ENCODE data around the gene CUL9. TPM values are rescaled to one million over a fixed set of nuclear protein-coding genes. Genes with fewer than 3 reads are reported as not detected.

The CUL9 gene
- total and polyA plus RNA-seq, 5 donors: 14.6 to 18.7 (median 15.9) TPM

GRCh38 chr6:43248101-43248500 is 66.1 kb downstream of the CUL9 start:
- Histone ChIP-seq H3K27ac (ENCODE audit: low read length) (no peak overlapping the region), H3K4me3 (ENCODE audit: low read length) (no peak overlapping the region), H3K27me3 (ENCODE audit: control insufficient read depth, insufficient read depth) (no peaks in the 10 kb centered on the region), H3K9me3 (ENCODE audit: control insufficient read depth, low read length) (no peaks in the 10 kb centered on the region), H3K4me1 (ENCODE audit: control insufficient read depth, insufficient read depth, low read length) (no peaks in the 10 kb centered on the region)
- 74% methylated on average over 3 of the region's 3 CpGs for WGBS
- DNase-seq (no peak), ATAC-seq (no peak)
- intact Hi-C loops (cut with DNase I): no loop called here

GRCh38 chr6:43248791-43249190 is 66.8 kb downstream of the CUL9 start:
- intact Hi-C loops (cut with DNase I): no loop called here
- DNase-seq: no peak

GRCh38 chr6:43250992-43251373 is 69.0 kb downstream of the CUL9 start:
- H3K27me3 ChIP-seq (ENCODE audit: control insufficient read depth, insufficient read depth): no peaks in the 10 kb centered on the region
- intact Hi-C loops (cut with DNase I): no loop called here
- WGBS: 27% methylated on average over 8 of the region's 8 CpGs

More at GRCh38 chr6:43248791-43249190, 66.8 kb downstream of the CUL9 start:
- H3K9me3 ChIP-seq (ENCODE audit: control insufficient read depth, low read length): no peaks in the 10 kb centered on the region
- no peak for ATAC-seq
- H3K4me1 ChIP-seq (ENCODE audit: control insufficient read depth, insufficient read depth, low read length): no peaks in the 10 kb centered on the region
- no peak overlapping the region for H3K4me3 ChIP-seq (ENCODE audit: low read length)
- H3K27me3 ChIP-seq (ENCODE audit: control insufficient read depth, insufficient read depth): no peaks in the 10 kb centered on the region
- no peak overlapping the region for H3K27ac ChIP-seq (ENCODE audit: low read length)

GRCh38 chr6:43253401-43253800 is 71.4 kb downstream of the CUL9 start:
- ATAC-seq (no peak), DNase-seq (no peak)
- H3K27me3 ChIP-seq (ENCODE audit: control insufficient read depth, insufficient read depth): no peaks in the 10 kb centered on the region
- no peaks in the 10 kb centered on the region for H3K9me3 ChIP-seq (ENCODE audit: control insufficient read depth, low read length)
- 93% methylated on average over 11 of the region's 11 CpGs for WGBS
- H3K27ac ChIP-seq (ENCODE audit: low read length): no peak overlapping the region
- no peaks in the 10 kb centered on the region for H3K4me1 ChIP-seq (ENCODE audit: control insufficient read depth, insufficient read depth, low read length)
- intact Hi-C loops (cut with DNase I): no loop called here
- H3K4me3 ChIP-seq (ENCODE audit: low read length): no peak overlapping the region

More at GRCh38 chr6:43250992-43251373, 69.0 kb downstream of the CUL9 start:
- Histone ChIP-seq H3K27ac (ENCODE audit: low read length) (no peak overlapping the region), H3K9me3 (ENCODE audit: control insufficient read depth, low read length) (no peaks in the 10 kb centered on the region), H3K4me1 (ENCODE audit: control insufficient read depth, insufficient read depth, low read length) (no peaks in the 10 kb centered on the region), H3K4me3 (ENCODE audit: low read length) (no peak overlapping the region)
- no peak for ATAC-seq
- DNase-seq: no peak

- intact Hi-C loops (cut with DNase I): no loop called here
- Histone ChIP-seq H3K27me3 (ENCODE audit: control insufficient read depth, insufficient read depth) (no peaks in the 10 kb centered on the region), H3K9me3 (ENCODE audit: control insufficient read depth, low read length) (no peaks in the 10 kb centered on the region), H3K27ac (ENCODE audit: low read length) (no peak overlapping the region), H3K4me1 (ENCODE audit: control insufficient read depth, insufficient read depth, low read length) (no peaks in the 10 kb centered on the region), H3K4me3 (ENCODE audit: low read length) (no peak overlapping the region)
- WGBS: 84% methylated on average over 15 of the region's 15 CpGs
- ATAC-seq (peak in 1 of 2 donors; percentile 9), DNase-seq (no peak)
Measured at GRCh38 chr6:43254138-43254817, 72.3 kb downstream of the CUL9 start.

- no peak for ATAC-seq
- intact Hi-C loops (cut with DNase I): no loop called here
- H3K27me3 ChIP-seq (ENCODE audit: control insufficient read depth, insufficient read depth): no peaks in the 10 kb centered on the region
- no peak overlapping the region for H3K27ac ChIP-seq (ENCODE audit: low read length)
- no peaks in the 10 kb centered on the region for H3K9me3 ChIP-seq (ENCODE audit: control insufficient read depth, low read length)
- no peak overlapping the region for H3K4me3 ChIP-seq (ENCODE audit: low read length)
- DNase-seq: no peak
- H3K4me1 ChIP-seq (ENCODE audit: control insufficient read depth, insufficient read depth, low read length): no peaks in the 10 kb centered on the region
- WGBS: 79% methylated on average over 11 of the region's 11 CpGs
Measured at GRCh38 chr6:43254846-43255245, 72.8 kb downstream of the CUL9 start.

- Histone ChIP-seq H3K27me3 (ENCODE audit: control insufficient read depth, insufficient read depth) (no peaks in the 10 kb centered on the region), H3K4me3 (ENCODE audit: low read length) (no peak overlapping the region), H3K27ac (ENCODE audit: low read length) (no peak overlapping the region), H3K4me1 (ENCODE audit: control insufficient read depth, insufficient read depth, low read length) (no peaks in the 10 kb centered on the region), H3K9me3 (ENCODE audit: control insufficient read depth, low read length) (no peaks in the 10 kb centered on the region)
- DNase-seq (no peak), ATAC-seq (no peak)
- WGBS: 81% methylated on average over 11 of the region's 11 CpGs
- intact Hi-C loops (cut with DNase I): no loop called here
Measured at GRCh38 chr6:43255408-43256054, 73.5 kb downstream of the CUL9 start.

GRCh38 chr6:43256670-43257366 is 74.8 kb downstream of the CUL9 start:
- ATAC-seq (no peak), DNase-seq (no peak)
- intact Hi-C loops (cut with DNase I): no loop called here
- no peak overlapping the region for H3K4me3 ChIP-seq (ENCODE audit: low read length)
- H3K9me3 ChIP-seq (ENCODE audit: control insufficient read depth, low read length): no peaks in the 10 kb centered on the region
- no peaks in the 10 kb centered on the region for H3K4me1 ChIP-seq (ENCODE audit: control insufficient read depth, insufficient read depth, low read length)
- H3K27me3 ChIP-seq (ENCODE audit: control insufficient read depth, insufficient read depth): no peaks in the 10 kb centered on the region
- H3K27ac ChIP-seq (ENCODE audit: low read length): no peak overlapping the region
- 78% methylated on average over 9 of the region's 9 CpGs for whole genome bisulfite sequencing

- Histone ChIP-seq H3K4me1 (ENCODE audit: control insufficient read depth, insufficient read depth, low read length) (no peaks in the 10 kb centered on the region), H3K4me3 (ENCODE audit: low read length) (no peak overlapping the region), H3K9me3 (ENCODE audit: control insufficient read depth, low read length) (no peaks in the 10 kb centered on the region), H3K27ac (ENCODE audit: low read length) (no peak overlapping the region), H3K27me3 (ENCODE audit: control insufficient read depth, insufficient read depth) (no peaks in the 10 kb centered on the region)
- WGBS: 83% methylated on average over 12 of the region's 12 CpGs
- intact Hi-C loops (cut with DNase I): no loop called here
- DNase-seq: peak in 1 of 3 donors; percentile 8
- no peak for ATAC-seq
Measured at GRCh38 chr6:43257367-43258145, 75.6 kb downstream of the CUL9 start.

GRCh38 chr6:43258180-43258579 is 76.2 kb downstream of the CUL9 start:
- no peaks in the 10 kb centered on the region for H3K9me3 ChIP-seq (ENCODE audit: control insufficient read depth, low read length)
- H3K27me3 ChIP-seq (ENCODE audit: control insufficient read depth, insufficient read depth): no peaks in the 10 kb centered on the region
- H3K4me1 ChIP-seq (ENCODE audit: control insufficient read depth, insufficient read depth, low read length): no peaks in the 10 kb centered on the region
- intact Hi-C loops (cut with DNase I): no loop called here
- WGBS: 68% methylated on average over 4 of the region's 4 CpGs
- H3K27ac ChIP-seq (ENCODE audit: low read length): no peak overlapping the region
- no peak for ATAC-seq
- H3K4me3 ChIP-seq (ENCODE audit: low read length): no peak overlapping the region
- no peak for DNase-seq

Data from right cardiac atrium (tissue), 5 donors.